Endothelial cell of umbilical vein (primary cell): Measurements from ENCODE around the gene COQ2. TPM values are rescaled to one million over a fixed set of nuclear protein-coding genes. Genes with fewer than 3 reads are reported as not detected.

ENCODE experiments used
- BruUV-seq: library from RNA; stranded (reverse); fragments of 400-500 nt; replicated peaks from 2 replicates; lab custom pipeline; 2021; lab: Mats Ljungman, UMichigan
- CTCF ChIA-PET: fragments of 300-600, 350-600 bp; sonication (Branson Sonifier 250); formaldehyde crosslinking; loops from one replicate; lab custom pipeline; 2021; ENCODE audit warnings: antibody characterized with exemption, inconsistent platforms; lab: Charles Lee
- POLR2A ChIA-PET: fragments of 300-600, 350-600 bp; sonication (Branson Sonifier 250); formaldehyde crosslinking; loops from one replicate; lab custom pipeline; 2021; ENCODE audit warnings: antibody characterized with exemption, inconsistent platforms; lab: Charles Lee
- DNase-seq: peaks from one replicate; pipeline ENCODE4 v3.0.0-alpha.2; 2011; ENCODE audit warnings: low read depth, low spot score
- FAIRE-seq: peaks from 2 replicates; lab custom pipeline; 2011; peaks lifted over from hg19 to GRCh38; lab: Jason Lieb, UNC
- H2AFZ ChIP-seq: 2 replicates; pipeline ENCODE4 v1.6.0; 2012; ENCODE audit warnings: low read depth, low read length, control low read depth, inconsistent platforms
- H3K27ac ChIP-seq: 2 replicates; pipeline ENCODE4 v1.5.1; 2011; ENCODE audit warnings: low read depth, mild to moderate bottlenecking, control low read depth, low read length, moderate library complexity; ENCODE audit not compliant: insufficient read depth
- H3K27me3 ChIP-seq, 2 experiments: 2 replicates each; pipeline versions ENCODE4 v1.6.0 to v1.6.1; 2011; ENCODE audit warnings: low read length in 2 of 2, mixed read lengths in 1 of 2; ENCODE audit not compliant: control insufficient read depth in 2 of 2, insufficient read depth in 2 of 2
- H3K36me3 ChIP-seq, 2 experiments: 2 replicates in 1 of 2; 3 replicates in 1 of 2; pipeline ENCODE4 v1.5.1; 2011; ENCODE audit warnings: low read length in 2 of 2, mild to moderate bottlenecking in 1 of 2, moderate library complexity in 1 of 2; ENCODE audit not compliant: control insufficient read depth in 2 of 2, insufficient read depth in 2 of 2; ENCODE audit errors: extremely low read depth in 1 of 2
- H3K4me1 ChIP-seq: 3 replicates; pipeline ENCODE4 v1.5.1; 2011; ENCODE audit warnings: mild to moderate bottlenecking, low read length; ENCODE audit not compliant: control insufficient read depth, insufficient read depth; ENCODE audit errors: extremely low read depth
- H3K4me2 ChIP-seq: 2 replicates; pipeline ENCODE4 v1.6.1; 2011; ENCODE audit warnings: low read length, control low read depth, mixed read lengths; ENCODE audit not compliant: insufficient read depth
- H3K4me3 ChIP-seq, 3 experiments: fragments of 200-600 bp in 1 of 3; sonication (generic), shearing (Covaris generic) in 1 of 3; replicated peaks in 1 of 3; 2 replicates each; pipeline ENCODE4 v1.5.1; 2011 to 2016; ENCODE audit warnings: control low read depth in 3 of 3, low read length in 3 of 3, mild to moderate bottlenecking in 2 of 3, inconsistent platforms in 1 of 3, low read depth in 1 of 3, moderate library complexity in 1 of 3; ENCODE audit not compliant: insufficient read depth in 1 of 3
- H3K79me2 ChIP-seq: 2 replicates; pipeline ENCODE4 v1.6.0; 2012; ENCODE audit warnings: low read length, inconsistent platforms; ENCODE audit not compliant: control insufficient read depth, insufficient read depth
- H3K9ac ChIP-seq: replicated peaks from 2 replicates; pipeline ENCODE3; 2011; ENCODE audit warnings: low read length, control low read depth; ENCODE audit not compliant: insufficient read depth; ENCODE audit errors: extremely low read depth
- H3K9me1 ChIP-seq: replicated peaks from 3 replicates; pipeline ENCODE4 v1.6.0; 2011; ENCODE audit warnings: mild to moderate bottlenecking, low read length; ENCODE audit not compliant: control insufficient read depth, insufficient read depth; ENCODE audit errors: extremely low read depth
- H3K9me3 ChIP-seq: replicated peaks from 2 replicates; pipeline ENCODE4 v1.5.1; 2012; ENCODE audit warnings: low read length, inconsistent platforms; ENCODE audit not compliant: control insufficient read depth, insufficient read depth
- H4K20me1 ChIP-seq: replicated peaks from 2 replicates; pipeline ENCODE3; 2011; ENCODE audit warnings: mild to moderate bottlenecking, low read length; ENCODE audit not compliant: control insufficient read depth, insufficient read depth; ENCODE audit errors: extremely low read depth
- FOS ChIP-seq: IDR thresholded peaks from 2 replicates; pipeline ENCODE4 v1.6.1; 2011; ENCODE audit warnings: mild to moderate bottlenecking, low read length, moderate library complexity, borderline replicate concordance; ENCODE audit not compliant: insufficient read depth
- GATA2 ChIP-seq: IDR thresholded peaks from 2 replicates; pipeline ENCODE4 v1.7.0; 2011; ENCODE audit warnings: low read depth, mild to moderate bottlenecking, moderate library complexity, mixed read lengths, low read length; ENCODE audit not compliant: insufficient read length, insufficient read depth
- JUN ChIP-seq: IDR thresholded peaks from 2 replicates; pipeline ENCODE4 v1.6.1; 2011; ENCODE audit warnings: borderline replicate concordance, low read depth; ENCODE audit not compliant: insufficient read length, insufficient read depth
- POLR2A ChIP-seq: IDR thresholded peaks from 2 replicates; pipeline ENCODE4 v1.6.1; 2012; ENCODE audit warnings: low read depth, mild to moderate bottlenecking, control low read depth, low read length
- dilution Hi-C: fragments of 300-500 bp; cut with MboI; formaldehyde crosslinking; loops from one replicate; pipeline ENCODE4 v1.15.0; 2019; ENCODE audit warnings: low sequenced_read_pairs; ENCODE audit not compliant: extremely low pct_ligation_motif_present
- intact Hi-C: fragments of 100-400 bp; cut with micrococcal nuclease; formaldehyde crosslinking; loops from one replicate; pipeline ENCODE4 v1.10.0; 2022
- polyA plus RNA-seq, 4 experiments: library from polyadenylated mRNA; depleted of rRNA in 3 of 4; stranded (reverse) in 3 of 4; unstranded in 1 of 4; fragments of >200 nt; gene quantifications; 2 replicates each; pipeline versions ENCODE4 v1.2.1 to v1.2.3, GENCODE V29; 2011 to 2012; ENCODE audit warnings: missing spikeins in 1 of 4
- total RNA-seq: library from RNA; stranded (reverse); gene quantifications from 2 replicates; pipeline ENCODE4 v1.2.3, GENCODE V29; 2021
- TF ChIP-seq, protein P1 (sequence below): IDR thresholded peaks from 2 replicates; pipeline ENCODE4 v1.6.1; 2011; ENCODE audit not compliant: insufficient read depth, insufficient read length
- TF ChIP-seq, protein P2 (sequence below), 2 donors: IDR thresholded peaks; 1 replicate in 1 of 2; 2 replicates in 1 of 2; pipeline ENCODE4 v1.5.1; 2011; ENCODE audit warnings: low read length in 2 of 2, mild to moderate bottlenecking in 2 of 2, moderate library complexity in 2 of 2, control low read depth in 1 of 2, inconsistent platforms in 1 of 2, low read depth in 1 of 2; ENCODE audit not compliant: insufficient read depth in 1 of 2; ENCODE audit errors: extremely low read depth in 1 of 2

COQ2 gene
- total and polyA plus RNA-seq, 2 donors (not counting 3 experiments of a cell fraction or from before 2014, with no cell fraction given): 25.5 to 28.0 TPM

DNA sequence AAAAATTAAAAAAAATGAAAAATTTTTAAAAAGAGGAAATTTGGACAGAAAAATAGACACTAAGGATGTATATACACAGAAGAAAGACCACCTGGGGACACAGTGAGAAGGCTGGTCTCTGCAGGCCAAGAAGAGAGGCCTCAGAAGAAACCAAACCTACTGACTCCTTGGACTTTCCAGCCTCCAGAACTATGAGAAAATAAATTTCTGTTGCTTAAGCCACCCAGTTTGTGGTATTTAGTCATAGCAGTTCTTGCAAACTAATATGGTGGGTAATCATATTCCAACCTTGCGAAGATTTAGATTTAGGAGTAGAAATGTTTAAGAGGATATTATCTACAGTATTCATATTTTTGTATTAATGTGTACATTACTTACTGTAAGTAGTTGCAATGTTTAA lies 56.4 kb downstream of the COQ2 start:
- Histone ChIP-seq H3K79me2 (no peaks in the 10 kb centered on the region), H4K20me1 (no peaks in the 10 kb centered on the region), H3K4me1 (no peaks in the 10 kb centered on the region), H3K36me3 (no peaks in the 10 kb centered on the region), H3K4me2 (no peak overlapping the region), H3K9ac (no peak overlapping the region), H2AFZ (no peak overlapping the region), H3K9me3 (no peaks in the 10 kb centered on the region), H3K27ac (no peak overlapping the region), H3K9me1 (no peaks in the 10 kb centered on the region), H3K4me3 (no peak overlapping the region), H3K27me3 (no peaks in the 10 kb centered on the region)
- dilution Hi-C loops (no loop called here), intact Hi-C loops (no loop called here)
- POLR2A ChIA-PET: no interaction called here
- no peak for FAIRE-seq
- no TSS peak for BruUV-seq
- CTCF ChIA-PET: no interaction called here
- TF ChIP-seq FOS (no peak), GATA2 (no peak), JUN (no peak), POLR2A (no peak)
- TF ChIP-seq, protein P1, sequence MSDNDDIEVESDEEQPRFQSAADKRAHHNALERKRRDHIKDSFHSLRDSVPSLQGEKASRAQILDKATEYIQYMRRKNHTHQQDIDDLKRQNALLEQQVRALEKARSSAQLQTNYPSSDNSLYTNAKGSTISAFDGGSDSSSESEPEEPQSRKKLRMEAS: no peak
- TF ChIP-seq, protein P2, sequence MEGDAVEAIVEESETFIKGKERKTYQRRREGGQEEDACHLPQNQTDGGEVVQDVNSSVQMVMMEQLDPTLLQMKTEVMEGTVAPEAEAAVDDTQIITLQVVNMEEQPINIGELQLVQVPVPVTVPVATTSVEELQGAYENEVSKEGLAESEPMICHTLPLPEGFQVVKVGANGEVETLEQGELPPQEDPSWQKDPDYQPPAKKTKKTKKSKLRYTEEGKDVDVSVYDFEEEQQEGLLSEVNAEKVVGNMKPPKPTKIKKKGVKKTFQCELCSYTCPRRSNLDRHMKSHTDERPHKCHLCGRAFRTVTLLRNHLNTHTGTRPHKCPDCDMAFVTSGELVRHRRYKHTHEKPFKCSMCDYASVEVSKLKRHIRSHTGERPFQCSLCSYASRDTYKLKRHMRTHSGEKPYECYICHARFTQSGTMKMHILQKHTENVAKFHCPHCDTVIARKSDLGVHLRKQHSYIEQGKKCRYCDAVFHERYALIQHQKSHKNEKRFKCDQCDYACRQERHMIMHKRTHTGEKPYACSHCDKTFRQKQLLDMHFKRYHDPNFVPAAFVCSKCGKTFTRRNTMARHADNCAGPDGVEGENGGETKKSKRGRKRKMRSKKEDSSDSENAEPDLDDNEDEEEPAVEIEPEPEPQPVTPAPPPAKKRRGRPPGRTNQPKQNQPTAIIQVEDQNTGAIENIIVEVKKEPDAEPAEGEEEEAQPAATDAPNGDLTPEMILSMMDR (IDR thresholded peaks at IDR 0.05; ENCODE audit: extremely low read depth in 1 of 2, insufficient read depth in 1 of 2, low read depth in 1 of 2, low read length in 2 of 2): no peak
- DNase-seq: no peak
